HG03354 (cell line): ENCODE data around the gene WDR88.
"Not testable (repeated sequence)": the region's sequence is repeated elsewhere in the genome, so short reads cannot be mapped to it uniquely, and the experiment has no call there.

Source experiments
- ATAC-seq: cut with Tn5 transposase; IDR thresholded peaks from one replicate; pipeline ENCODE4 v1.9.1; 2021; ENCODE audit warnings: mild to moderate bottlenecking; ENCODE audit not compliant: unreplicated experiment, poor library complexity, severe bottlenecking

The WDR88 gene

GRCh38 chr19:33207903-33208302 lies 76.0 kb downstream of the WDR88 start:
- ATAC-seq = no peak

- ATAC-seq = no peak
Measured at GRCh38 chr19:33208371-33208895, 76.5 kb downstream of the WDR88 start.

- no peak for ATAC-seq
Measured at GRCh38 chr19:33208904-33209849, 77.3 kb downstream of the WDR88 start.

GRCh38 chr19:33209850-33210230 lies 77.9 kb downstream of the WDR88 start:
- not testable (repeated sequence) for ATAC-seq

GRCh38 chr19:33210266-33210940 lies 78.5 kb downstream of the WDR88 start:
- no peak for ATAC-seq

- ATAC-seq = no peak
Measured at GRCh38 chr19:33211794-33212435, 80.0 kb downstream of the WDR88 start.

- ATAC-seq = no peak
Measured at GRCh38 chr19:33212436-33213172, 80.7 kb downstream of the WDR88 start.

GRCh38 chr19:33214596-33214995 lies 82.7 kb downstream of the WDR88 start:
- ATAC-seq = no peak

- no peak for ATAC-seq
Measured at GRCh38 chr19:33215438-33216197, 83.7 kb downstream of the WDR88 start.

- ATAC-seq = no peak
Measured at GRCh38 chr19:33216198-33216830, 84.4 kb downstream of the WDR88 start.

- no peak for ATAC-seq
Measured at GRCh38 chr19:33217881-33218280, 86.0 kb downstream of the WDR88 start.

- ATAC-seq = no peak
Measured at GRCh38 chr19:33219261-33219815, 87.4 kb downstream of the WDR88 start.

GRCh38 chr19:33220115-33220514 lies 88.2 kb downstream of the WDR88 start:
- ATAC-seq = no peak

GRCh38 chr19:33220735-33221134 lies 88.8 kb downstream of the WDR88 start:
- no peak for ATAC-seq

- no peak for ATAC-seq
Measured at GRCh38 chr19:33221638-33222037, 89.7 kb downstream of the WDR88 start.

GRCh38 chr19:33222255-33222654 lies 90.3 kb downstream of the WDR88 start:
- ATAC-seq = not testable (repeated sequence)

GRCh38 chr19:33224694-33225457 lies 93.0 kb downstream of the WDR88 start:
- ATAC-seq = no peak
